IMR-90 (cell line): ENCODE measurements around the gene PSMD12. TPM values are rescaled to one million over a fixed set of nuclear protein-coding genes. Genes with fewer than 3 reads are reported as not detected.

Source experiments
- ATAC-seq: fragments of 200-7000 bp; cut with Tn5 transposase; 2 replicates; pipeline ENCODE4 v1.9.1; 2020; ENCODE audit warnings: low read depth, mild to moderate bottlenecking, moderate library complexity
- BruUV-seq: library from RNA; stranded (reverse); fragments of 400-500 nt; replicated peaks from 2 replicates; lab custom pipeline; 2021; lab: Mats Ljungman, UMichigan
- CTCF ChIA-PET: fragments of 300-600 bp; formaldehyde crosslinking; extraction: SDS; loops from one replicate; lab custom pipeline; 2021; ENCODE audit warnings: antibody characterized with exemption; lab: Yijun Ruan, JAX
- POLR2A ChIA-PET: fragments of 300-600 bp; sonication (Branson Sonifier 250); formaldehyde crosslinking; loops from one replicate; lab custom pipeline; 2022; ENCODE audit warnings: antibody characterized with exemption; ENCODE audit not compliant: unreplicated experiment; lab: Charles Lee
- DNase-seq: peaks from one replicate; pipeline ENCODE4 v3.0.0; 2013
- H2AFZ ChIP-seq: replicated peaks from 2 replicates; pipeline ENCODE3; 2013; ENCODE audit warnings: low read length, mild to moderate bottlenecking; ENCODE audit not compliant: poor library complexity
- H2AK5ac ChIP-seq: 2 replicates; pipeline ENCODE4 v1.6.1; 2013; ENCODE audit warnings: low read depth, low read length, inconsistent platforms
- H2AK9ac ChIP-seq: replicated peaks from 2 replicates; pipeline ENCODE3; 2013; ENCODE audit warnings: mild to moderate bottlenecking, low read depth, low read length, moderate library complexity; ENCODE audit not compliant: poor library complexity
- H2BK120ac ChIP-seq: 2 replicates; pipeline ENCODE4 v1.6.1; 2013; ENCODE audit warnings: low read depth, low read length, inconsistent platforms
- H2BK15ac ChIP-seq: 3 replicates; pipeline ENCODE4 v1.6.1; 2013; ENCODE audit warnings: low read depth, low read length, inconsistent platforms
- H2BK20ac ChIP-seq: 2 replicates; pipeline ENCODE4 v1.6.1; 2013; ENCODE audit warnings: low read depth, mild to moderate bottlenecking, inconsistent platforms, low read length, moderate library complexity
- H2BK5ac ChIP-seq: 2 replicates; pipeline ENCODE4 v1.6.1; 2013; ENCODE audit warnings: mild to moderate bottlenecking, low read depth, low read length, inconsistent platforms; ENCODE audit not compliant: poor library complexity, severe bottlenecking
- H3K14ac ChIP-seq: replicated peaks from 2 replicates; pipeline ENCODE4 v1.6.1; 2013; ENCODE audit warnings: low read depth, low read length, inconsistent platforms
- H3K18ac ChIP-seq: 2 replicates; pipeline ENCODE4 v1.6.1; 2013; ENCODE audit warnings: low read depth, low read length, control low read depth
- H3K23ac ChIP-seq: 2 replicates; pipeline ENCODE4 v1.6.1; 2013; ENCODE audit warnings: low read depth, low read length, inconsistent platforms
- H3K27ac ChIP-seq: 2 replicates; pipeline ENCODE4 v1.5.1; 2013; ENCODE audit warnings: mild to moderate bottlenecking, control low read depth, low read length; ENCODE audit not compliant: insufficient read depth
- H3K27me3 ChIP-seq: 2 replicates; pipeline ENCODE4 v1.6.1; 2013; ENCODE audit warnings: low read length; ENCODE audit not compliant: control insufficient read depth, insufficient read depth
- H3K36me3 ChIP-seq: 2 replicates; pipeline ENCODE4 v1.6.1; 2013; ENCODE audit warnings: low read length, mixed read lengths; ENCODE audit not compliant: control insufficient read depth, insufficient read depth
- H3K4ac ChIP-seq: 2 replicates; pipeline ENCODE4 v1.6.1; 2013; ENCODE audit warnings: low read depth, low read length, inconsistent platforms
- H3K4me1 ChIP-seq: 2 replicates; pipeline ENCODE4 v1.6.1; 2013; ENCODE audit warnings: low read length, mixed read lengths; ENCODE audit not compliant: control insufficient read depth, insufficient read depth
- H3K4me2 ChIP-seq: 2 replicates; pipeline ENCODE4 v1.6.1; 2013; ENCODE audit warnings: low read depth, mild to moderate bottlenecking, control low read depth, low read length, moderate library complexity
- H3K4me3 ChIP-seq: 2 replicates; pipeline ENCODE4 v1.5.1; 2013; ENCODE audit warnings: low read depth, mild to moderate bottlenecking, control low read depth, low read length, moderate library complexity; ENCODE audit not compliant: insufficient read depth
- H3K56ac ChIP-seq: 2 replicates; pipeline ENCODE4 v1.6.1; 2013; ENCODE audit warnings: low read length, inconsistent platforms; ENCODE audit not compliant: insufficient read depth; ENCODE audit errors: extremely low read depth
- H3K79me1 ChIP-seq, 2 experiments: 2 replicates each; pipeline ENCODE4 v1.6.1; 2013; ENCODE audit warnings: low read length in 2 of 2, inconsistent platforms in 1 of 2, low read depth in 1 of 2
- H3K9ac ChIP-seq: 2 replicates; pipeline ENCODE4 v1.6.1; 2013; ENCODE audit warnings: low read depth, low read length, control low read depth
- H3K9me1 ChIP-seq: 2 replicates; pipeline ENCODE4 v1.6.1; 2013; ENCODE audit warnings: low read length, inconsistent platforms; ENCODE audit not compliant: insufficient read depth
- H3K9me3 ChIP-seq: 2 replicates; pipeline ENCODE4 v1.6.1; 2013; ENCODE audit warnings: low read length; ENCODE audit not compliant: control insufficient read depth, insufficient read depth
- H4K20me1 ChIP-seq: 2 replicates; pipeline ENCODE4 v1.6.1; 2013; ENCODE audit warnings: low read length, inconsistent platforms; ENCODE audit not compliant: insufficient read depth
- H4K5ac ChIP-seq: 2 replicates; pipeline ENCODE4 v1.6.1; 2013; ENCODE audit warnings: mild to moderate bottlenecking, low read depth, low read length, control low read depth
- H4K8ac ChIP-seq, 2 experiments: 2 replicates each; pipeline ENCODE4 v1.6.1; 2013; ENCODE audit warnings: low read depth in 2 of 2, low read length in 2 of 2, control low read depth in 1 of 2, inconsistent platforms in 1 of 2
- H4K91ac ChIP-seq: 2 replicates; pipeline ENCODE4 v1.6.1; 2013; ENCODE audit warnings: low read depth, low read length, inconsistent platforms; ENCODE audit not compliant: insufficient read depth
- BHLHE40 ChIP-seq: fragments of 150-350 bp; IDR thresholded peaks from 2 replicates; pipeline ENCODE4 v1.6.1; 2016; ENCODE audit warnings: mild to moderate bottlenecking, low read depth, low read length
- MAFK ChIP-seq: IDR thresholded peaks from 2 replicates; pipeline ENCODE4 v1.6.1; 2012; ENCODE audit warnings: low read depth, low read length, improper control_type of control experiment
- RCOR1 ChIP-seq: IDR thresholded peaks from 2 replicates; pipeline ENCODE4 v1.6.1; 2012; ENCODE audit warnings: mild to moderate bottlenecking, low read length, improper control_type of control experiment; ENCODE audit not compliant: insufficient replicate concordance
- WGBS, 2 experiments: methylation state at CpG; one replicate each; pipeline versions ENCODE4 v1.1.5 to v1.1.7; 2013; ENCODE audit warnings: missing lambda C conversion rate in 2 of 2; ENCODE audit not compliant: insufficient read length in 1 of 2; ENCODE audit errors: extremely low coverage in 2 of 2; 5-methylcytosine and 5-hydroxymethylcytosine counted together
- dilution Hi-C: fragments of 300-500 bp; cut with HindIII; formaldehyde crosslinking; loops from one replicate; pipeline ENCODE4 v1.14.3; 2018; ENCODE audit warnings: low sequenced_read_pairs; ENCODE audit not compliant: unreplicated experiment
- in situ Hi-C: fragments of 300-500 bp; cut with MboI; formaldehyde crosslinking; loops from 3 replicates; pipeline ENCODE4 v1.14.3; 2019; ENCODE audit warnings: low sequenced_read_pairs, inconsistent platforms, mixed read lengths
- intact Hi-C: fragments of 100-400 bp; cut with micrococcal nuclease; formaldehyde crosslinking; loops from 2 replicates; pipeline ENCODE4 v1.10.0; 2022
- polyA plus RNA-seq, 3 experiments: library from polyadenylated mRNA; depleted of rRNA; stranded (reverse); fragments of >200 nt; gene quantifications; 2 replicates each; pipeline ENCODE4 v1.2.3, GENCODE V29; 2012; ENCODE audit warnings: low replicate concordance in 1 of 3
- total RNA-seq: library from RNA; depleted of rRNA; stranded (reverse); fragments of >200 nt; gene quantifications from 2 replicates; pipeline ENCODE4 v1.2.3, GENCODE V29; 2012

PSMD12 gene
- total and polyA plus RNA-seq, 2 of the 4 experiments (the other 2 are of a cell fraction) = 17.9 to 39.7 TPM

GRCh38 chr17:67414559-67414958 lies 48.2 kb upstream of the PSMD12 start:
- BruUV-seq = no TSS peak
- Histone ChIP-seq H2AK5ac (no peak overlapping the region), H3K27me3 (no peaks in the 10 kb centered on the region), H3K9me1 (peaks cover 8% of the 10 kb centered on the region; the same call in 1 of the 2 replicates), H3K36me3 (no peaks in the 10 kb centered on the region), H3K27ac (no peak overlapping the region), H3K4ac (no peak overlapping the region), H4K91ac (no peak overlapping the region), H2BK20ac (no peak overlapping the region), H3K79me1 (peaks cover 15 to 23% of the 10 kb centered on the region in 2 experiments), H3K56ac (no peak overlapping the region), H3K4me1 (peaks cover 2% of the 10 kb centered on the region; the same call in 1 of the 2 replicates), H3K18ac (no peak overlapping the region), H2AFZ (no peak overlapping the region), H2BK5ac (no peak overlapping the region), H2BK120ac (no peak overlapping the region), H4K5ac (no peak overlapping the region), H3K14ac (no peak overlapping the region), H3K23ac (no peak overlapping the region), H2AK9ac (no peak overlapping the region), H2BK15ac (no peak overlapping the region), H3K4me3 (no peak overlapping the region), H3K9me3 (no peaks in the 10 kb centered on the region), H4K20me1 (no peaks in the 10 kb centered on the region), H3K9ac (no peak overlapping the region), H3K4me2 (no peak overlapping the region), H4K8ac (no peak overlapping the region)
- no peak for ATAC-seq
- POLR2A ChIA-PET = no interaction called here
- TF ChIP-seq MAFK (no peak), RCOR1 (no peak), BHLHE40 (no peak)
- CTCF ChIA-PET = interaction anchor here (0.7 kb wide), 1 partner anchor 802 kb away, joined by 3 read pairs; no protein-coding TSS in a partner anchor
- intact Hi-C loops = no loop called here
- no CpG with 5 or more reads among the region's 2 CpGs for WGBS, 2 experiments
- no peak for DNase-seq
- in situ Hi-C loops = no loop called here
- dilution Hi-C loops = no loop called here
